Cardiac ventricle fibroblast (primary cell): ENCODE results near the gene SOS1. TPM values are rescaled to one million over a fixed set of nuclear protein-coding genes. Genes with fewer than 3 reads are reported as not detected.

Experiments
- total RNA-seq: library from RNA; depleted of rRNA; stranded (reverse); fragments of >200 nt; gene quantifications from 2 replicates; pipeline ENCODE4 v1.2.3, GENCODE V29; 2015

Gene SOS1
- total RNA-seq = 34.9 and 38.8 TPM in 2 replicates

DNA sequence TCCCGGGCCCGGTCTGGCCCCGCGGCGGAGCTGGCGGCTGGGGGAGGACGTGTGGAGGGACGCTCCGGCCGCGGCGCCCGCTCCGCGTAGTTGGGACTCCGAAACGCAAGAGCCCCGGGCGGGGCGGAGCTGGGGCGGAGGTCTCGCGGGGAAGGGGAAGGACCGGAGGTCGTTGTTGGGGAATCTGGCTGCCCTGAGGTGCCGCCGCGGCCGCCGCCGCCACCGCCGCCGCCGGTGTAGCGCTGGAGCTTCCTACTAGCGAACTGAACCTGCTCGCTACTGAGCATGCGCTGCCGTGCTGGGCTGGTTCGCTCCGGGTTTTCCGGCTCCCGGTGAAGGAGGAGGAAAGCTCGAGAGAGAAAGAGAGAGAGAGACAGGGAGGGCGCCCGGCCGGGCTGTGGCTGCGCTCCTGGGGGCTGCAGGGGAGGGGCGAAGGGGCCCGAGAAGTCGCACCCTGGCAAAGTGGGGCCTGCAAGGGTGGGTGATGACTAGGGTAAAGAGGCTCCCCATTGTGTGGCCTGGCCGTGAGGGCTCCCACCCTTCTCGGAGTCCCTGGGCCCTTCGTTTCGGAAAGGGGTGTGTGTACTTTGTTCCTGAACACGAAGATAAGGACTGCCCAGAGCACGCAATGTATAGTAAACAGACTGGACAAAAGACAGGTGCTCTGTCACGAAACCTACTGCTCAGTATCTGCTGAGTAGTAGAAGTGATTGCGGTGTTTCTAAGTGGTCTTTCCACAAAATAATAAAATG is at the start of gene SOS1:
Gene SOS1 (minus strand): TSS at position 281 of the 752 bp plus-strand sequence. CDS start 629 bp downstream, outside the sequence.

Other genes with a start within 250 kb of the SOS1 start
- gene DHX57, start 245.1 kb downstream of the SOS1 start, total RNA-seq = 11.5 and 11.7 TPM in 2 replicates
- gene MORN2, start 245.1 kb downstream of the SOS1 start, total RNA-seq = 13.8 and 15.4 TPM in 2 replicates
- gene ARHGEF33, start 231.2 kb downstream of the SOS1 start, total RNA-seq = 0.12 and 0.59 TPM in 2 replicates
- 0.39 and 0.50 TPM in 2 replicates for gene CDKL4, start 122.9 kb upstream of the SOS1 start, total RNA-seq